ENCODE results near the gene PIGN. TPM values are rescaled to one million over a fixed set of nuclear protein-coding genes. Genes with fewer than 3 reads are reported as not detected.

Gene PIGN
- total RNA-seq, 1 experiment from 2014 or later = 21.4 TPM

DNA sequence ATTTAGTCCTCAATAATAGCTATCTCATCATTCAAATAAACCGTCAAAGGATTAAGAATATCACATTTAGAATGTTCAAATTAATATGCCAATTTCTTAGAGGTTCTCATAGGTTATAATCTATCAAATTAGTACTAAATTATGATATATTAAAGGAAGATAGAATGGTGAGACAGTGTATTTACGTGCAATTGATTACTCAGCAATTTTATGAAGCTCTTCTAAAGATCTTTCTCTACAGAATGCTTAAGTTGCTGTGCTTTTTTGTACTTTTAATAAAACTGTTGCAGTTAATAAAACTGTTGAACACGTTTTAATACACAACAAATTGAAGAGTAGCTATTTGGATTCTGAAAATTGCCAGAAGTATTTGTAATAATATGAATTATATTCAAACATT is 39.2 kb upstream of the PIGN start:
- POLR2A ChIA-PET = interaction anchor here (0.7 kb wide), 1 partner anchor 26 kb away, joined by 3 read pairs; no protein-coding TSS in a partner anchor
- intact Hi-C loops (cut with micrococcal nuclease; ENCODE audit: unreplicated experiment) = no loop called here

DNA sequence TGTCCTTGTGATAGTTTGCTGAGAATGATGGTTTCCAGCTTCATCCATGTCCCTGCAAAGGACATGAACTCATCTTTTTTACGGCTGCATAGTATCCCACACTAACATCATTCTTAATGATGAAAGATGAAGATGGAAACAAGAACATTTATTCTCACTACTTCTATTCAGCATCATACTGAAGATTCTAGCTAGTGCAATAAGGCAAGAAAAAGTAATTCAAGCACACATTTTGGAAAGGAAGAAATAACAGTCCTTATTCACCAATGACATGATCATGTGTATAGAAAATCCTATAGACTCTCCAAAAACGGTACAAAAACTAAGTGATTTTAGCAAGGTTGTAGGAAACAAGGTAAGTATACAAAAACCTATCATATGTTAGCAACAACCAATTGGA is 37.4 kb upstream of the PIGN start:
- BruUV-seq (replicated peaks) = no TSS peak
- Histone ChIP-seq H3K27me3 (ENCODE audit: control insufficient read depth, insufficient read depth, low read length) (no peaks in the 10 kb centered on the region), H3K36me3 (ENCODE audit: control insufficient read depth, insufficient read depth, low read length) (peaks cover 14% of the 10 kb centered on the region; the same call in 1 of the 2 replicates), H3K4me3 (ENCODE audit: low read depth in 2 of 2, low read length in 2 of 2) (no peak overlapping the region), H3K4me1 (ENCODE audit: control insufficient read depth, insufficient read depth, low read length) (no peaks in the 10 kb centered on the region), H3K27ac (ENCODE audit: low read length) (no peak overlapping the region), H3K9me3 (ENCODE audit: control insufficient read depth, insufficient read depth, low read depth, low read length) (no peaks in the 10 kb centered on the region)
- DNase-seq (ENCODE audit: low read depth, low spot score) (no peak), ATAC-seq (no peak)
- ChIA-PET POLR2A (no interaction called here), CTCF (no interaction called here)
- TF ChIP-seq TCF7L2 (IDR thresholded peaks at IDR 0.05; ENCODE audit: low read depth, low read length) (no peak), SIN3A (IDR thresholded peaks at IDR 0.05; ENCODE audit: borderline replicate concordance, insufficient read depth, low read depth, low read length) (no peak), POLR2AphosphoS5 (IDR thresholded peaks at IDR 0.05; ENCODE audit: low read depth, low read length) (no peak)
- TF ChIP-seq, protein P1, sequence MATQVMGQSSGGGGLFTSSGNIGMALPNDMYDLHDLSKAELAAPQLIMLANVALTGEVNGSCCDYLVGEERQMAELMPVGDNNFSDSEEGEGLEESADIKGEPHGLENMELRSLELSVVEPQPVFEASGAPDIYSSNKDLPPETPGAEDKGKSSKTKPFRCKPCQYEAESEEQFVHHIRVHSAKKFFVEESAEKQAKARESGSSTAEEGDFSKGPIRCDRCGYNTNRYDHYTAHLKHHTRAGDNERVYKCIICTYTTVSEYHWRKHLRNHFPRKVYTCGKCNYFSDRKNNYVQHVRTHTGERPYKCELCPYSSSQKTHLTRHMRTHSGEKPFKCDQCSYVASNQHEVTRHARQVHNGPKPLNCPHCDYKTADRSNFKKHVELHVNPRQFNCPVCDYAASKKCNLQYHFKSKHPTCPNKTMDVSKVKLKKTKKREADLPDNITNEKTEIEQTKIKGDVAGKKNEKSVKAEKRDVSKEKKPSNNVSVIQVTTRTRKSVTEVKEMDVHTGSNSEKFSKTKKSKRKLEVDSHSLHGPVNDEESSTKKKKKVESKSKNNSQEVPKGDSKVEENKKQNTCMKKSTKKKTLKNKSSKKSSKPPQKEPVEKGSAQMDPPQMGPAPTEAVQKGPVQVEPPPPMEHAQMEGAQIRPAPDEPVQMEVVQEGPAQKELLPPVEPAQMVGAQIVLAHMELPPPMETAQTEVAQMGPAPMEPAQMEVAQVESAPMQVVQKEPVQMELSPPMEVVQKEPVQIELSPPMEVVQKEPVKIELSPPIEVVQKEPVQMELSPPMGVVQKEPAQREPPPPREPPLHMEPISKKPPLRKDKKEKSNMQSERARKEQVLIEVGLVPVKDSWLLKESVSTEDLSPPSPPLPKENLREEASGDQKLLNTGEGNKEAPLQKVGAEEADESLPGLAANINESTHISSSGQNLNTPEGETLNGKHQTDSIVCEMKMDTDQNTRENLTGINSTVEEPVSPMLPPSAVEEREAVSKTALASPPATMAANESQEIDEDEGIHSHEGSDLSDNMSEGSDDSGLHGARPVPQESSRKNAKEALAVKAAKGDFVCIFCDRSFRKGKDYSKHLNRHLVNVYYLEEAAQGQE (IDR thresholded peaks at IDR 0.05; ENCODE audit: insufficient read depth in 1 of 2, low read depth in 2 of 2, low read length in 1 of 2) = no peak
- TF ChIP-seq, protein P2, sequence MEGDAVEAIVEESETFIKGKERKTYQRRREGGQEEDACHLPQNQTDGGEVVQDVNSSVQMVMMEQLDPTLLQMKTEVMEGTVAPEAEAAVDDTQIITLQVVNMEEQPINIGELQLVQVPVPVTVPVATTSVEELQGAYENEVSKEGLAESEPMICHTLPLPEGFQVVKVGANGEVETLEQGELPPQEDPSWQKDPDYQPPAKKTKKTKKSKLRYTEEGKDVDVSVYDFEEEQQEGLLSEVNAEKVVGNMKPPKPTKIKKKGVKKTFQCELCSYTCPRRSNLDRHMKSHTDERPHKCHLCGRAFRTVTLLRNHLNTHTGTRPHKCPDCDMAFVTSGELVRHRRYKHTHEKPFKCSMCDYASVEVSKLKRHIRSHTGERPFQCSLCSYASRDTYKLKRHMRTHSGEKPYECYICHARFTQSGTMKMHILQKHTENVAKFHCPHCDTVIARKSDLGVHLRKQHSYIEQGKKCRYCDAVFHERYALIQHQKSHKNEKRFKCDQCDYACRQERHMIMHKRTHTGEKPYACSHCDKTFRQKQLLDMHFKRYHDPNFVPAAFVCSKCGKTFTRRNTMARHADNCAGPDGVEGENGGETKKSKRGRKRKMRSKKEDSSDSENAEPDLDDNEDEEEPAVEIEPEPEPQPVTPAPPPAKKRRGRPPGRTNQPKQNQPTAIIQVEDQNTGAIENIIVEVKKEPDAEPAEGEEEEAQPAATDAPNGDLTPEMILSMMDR (IDR thresholded peaks at IDR 0.05) = no peak
- intact Hi-C loops (cut with micrococcal nuclease; ENCODE audit: unreplicated experiment) (no loop called here), in situ Hi-C loops (cut with HindIII; ENCODE audit: low pct_unique_long_range_greater_than_20kb, low sequenced_read_pairs) (no loop called here)

More for the DNA sequence above, 39.2 kb upstream of the PIGN start:
- CTCF ChIA-PET = no interaction called here
- Histone ChIP-seq H3K27ac (ENCODE audit: low read length) (no peak overlapping the region), H3K36me3 (ENCODE audit: control insufficient read depth, insufficient read depth, low read length) (peaks cover 14% of the 10 kb centered on the region; the same call in 1 of the 2 replicates), H3K4me3 (ENCODE audit: low read depth in 2 of 2, low read length in 2 of 2) (no peak overlapping the region), H3K27me3 (ENCODE audit: control insufficient read depth, insufficient read depth, low read length) (no peaks in the 10 kb centered on the region), H3K9me3 (ENCODE audit: control insufficient read depth, insufficient read depth, low read depth, low read length) (no peaks in the 10 kb centered on the region), H3K4me1 (ENCODE audit: control insufficient read depth, insufficient read depth, low read length) (no peaks in the 10 kb centered on the region)
- DNase-seq (ENCODE audit: low read depth, low spot score) (no peak), ATAC-seq (no peak)
- TF ChIP-seq TCF7L2 (IDR thresholded peaks at IDR 0.05; ENCODE audit: low read depth, low read length) (no peak), SIN3A (IDR thresholded peaks at IDR 0.05; ENCODE audit: borderline replicate concordance, insufficient read depth, low read depth, low read length) (no peak)
- in situ Hi-C loops (cut with HindIII; ENCODE audit: low pct_unique_long_range_greater_than_20kb, low sequenced_read_pairs) = no loop called here
- BruUV-seq (replicated peaks) = no TSS peak

DNA sequence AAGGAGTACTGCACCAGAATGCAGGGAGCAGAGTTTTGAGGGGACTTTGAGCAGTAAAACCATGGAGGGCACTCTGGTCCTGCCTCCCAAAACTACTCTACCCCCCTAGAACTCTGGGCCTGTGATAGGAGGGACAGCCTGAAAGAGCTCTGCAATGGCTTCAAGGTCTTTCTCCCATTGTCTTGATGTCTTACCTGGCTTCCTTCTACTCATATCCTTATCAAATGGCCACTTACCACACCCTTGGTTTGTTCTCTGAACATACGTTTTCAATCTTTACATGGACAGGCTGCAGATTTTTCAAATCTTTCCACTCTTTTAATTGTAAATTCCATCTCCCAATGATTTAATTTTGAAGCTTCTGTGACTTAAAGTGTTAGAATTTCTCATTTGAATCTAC is 27.9 kb upstream of the PIGN start:
- H3K4me3 ChIP-seq (ENCODE audit: low read depth in 2 of 2, low read length in 2 of 2) = no peak overlapping the region
- H3K27ac ChIP-seq (ENCODE audit: low read length) = no peak overlapping the region
- H3K36me3 ChIP-seq (ENCODE audit: control insufficient read depth, insufficient read depth, low read length) = no peaks in the 10 kb centered on the region
- BruUV-seq (replicated peaks) = no TSS peak
- DNase-seq (ENCODE audit: low read depth, low spot score) = no peak
- CTCF ChIA-PET = no interaction called here
- intact Hi-C loops (cut with micrococcal nuclease; ENCODE audit: unreplicated experiment) (no loop called here), in situ Hi-C loops (cut with HindIII; ENCODE audit: low pct_unique_long_range_greater_than_20kb, low sequenced_read_pairs) (no loop called here)
- H3K9me3 ChIP-seq (ENCODE audit: control insufficient read depth, insufficient read depth, low read depth, low read length) = no peaks in the 10 kb centered on the region
- no peak for ATAC-seq
- H3K27me3 ChIP-seq (ENCODE audit: control insufficient read depth, insufficient read depth, low read length) = no peaks in the 10 kb centered on the region
- POLR2A ChIA-PET = no interaction called here
- H3K4me1 ChIP-seq (ENCODE audit: control insufficient read depth, insufficient read depth, low read length) = no peaks in the 10 kb centered on the region
- no peak for TF ChIP-seq SIN3A (IDR thresholded peaks at IDR 0.05; ENCODE audit: borderline replicate concordance, insufficient read depth, low read depth, low read length)
- TF ChIP-seq, protein P2 (IDR thresholded peaks at IDR 0.05) = no peak
- no peak for TF ChIP-seq TCF7L2 (IDR thresholded peaks at IDR 0.05; ENCODE audit: low read depth, low read length)
- TF ChIP-seq, protein P1 (IDR thresholded peaks at IDR 0.05; ENCODE audit: insufficient read depth in 1 of 2, low read depth in 2 of 2, low read length in 1 of 2) = no peak
- no peak for TF ChIP-seq POLR2AphosphoS5 (IDR thresholded peaks at IDR 0.05; ENCODE audit: low read depth, low read length)
